ENCODE data around the gene KIF14.

The KIF14 gene

GRCh38 chr1:200658037-200658818 lies 37.7 kb upstream of the KIF14 start:
- H3K4me1 ChIP-seq (ENCODE audit: control insufficient read depth, low read length) = no peaks in the 10 kb centered on the region
- H4K20me1 ChIP-seq (ENCODE audit: control insufficient read depth, insufficient read depth, low read depth, low read length) = no peaks in the 10 kb centered on the region
- H3K9me2 ChIP-seq (replicated peaks; ENCODE audit: control insufficient read depth, low read length) = no peaks in the 10 kb centered on the region
- H3K4me2 ChIP-seq (ENCODE audit: low read length) = no peak overlapping the region
- no peaks in the 10 kb centered on the region for H3F3A ChIP-seq (ENCODE audit: control insufficient read depth, insufficient read depth)
- H3K9me3 ChIP-seq (ENCODE audit: control insufficient read depth, insufficient read depth, low read length) = no peaks in the 10 kb centered on the region
- H3K27me3 ChIP-seq (ENCODE audit: control insufficient read depth, low read length) = no peaks in the 10 kb centered on the region
- peaks cover 22% of the 10 kb centered on the region for H3K36me3 ChIP-seq (ENCODE audit: control insufficient read depth, low read length)
- H3K4me3 ChIP-seq (ENCODE audit: low read length) = no peak overlapping the region
- H3K27ac ChIP-seq (ENCODE audit: low read depth, low read length) = no peak overlapping the region
- H3K79me2 ChIP-seq (ENCODE audit: control insufficient read depth, low read length) = no peaks in the 10 kb centered on the region
- TF ChIP-seq, protein P1, sequence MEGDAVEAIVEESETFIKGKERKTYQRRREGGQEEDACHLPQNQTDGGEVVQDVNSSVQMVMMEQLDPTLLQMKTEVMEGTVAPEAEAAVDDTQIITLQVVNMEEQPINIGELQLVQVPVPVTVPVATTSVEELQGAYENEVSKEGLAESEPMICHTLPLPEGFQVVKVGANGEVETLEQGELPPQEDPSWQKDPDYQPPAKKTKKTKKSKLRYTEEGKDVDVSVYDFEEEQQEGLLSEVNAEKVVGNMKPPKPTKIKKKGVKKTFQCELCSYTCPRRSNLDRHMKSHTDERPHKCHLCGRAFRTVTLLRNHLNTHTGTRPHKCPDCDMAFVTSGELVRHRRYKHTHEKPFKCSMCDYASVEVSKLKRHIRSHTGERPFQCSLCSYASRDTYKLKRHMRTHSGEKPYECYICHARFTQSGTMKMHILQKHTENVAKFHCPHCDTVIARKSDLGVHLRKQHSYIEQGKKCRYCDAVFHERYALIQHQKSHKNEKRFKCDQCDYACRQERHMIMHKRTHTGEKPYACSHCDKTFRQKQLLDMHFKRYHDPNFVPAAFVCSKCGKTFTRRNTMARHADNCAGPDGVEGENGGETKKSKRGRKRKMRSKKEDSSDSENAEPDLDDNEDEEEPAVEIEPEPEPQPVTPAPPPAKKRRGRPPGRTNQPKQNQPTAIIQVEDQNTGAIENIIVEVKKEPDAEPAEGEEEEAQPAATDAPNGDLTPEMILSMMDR (IDR thresholded peaks at IDR 0.05; ENCODE audit: low read depth, low read length, poor library complexity, severe bottlenecking) = no peak
- TF ChIP-seq EZH2phosphoT487 (IDR thresholded peaks at IDR 0.05; ENCODE audit: borderline replicate concordance, low read length) = no peak

DNA sequence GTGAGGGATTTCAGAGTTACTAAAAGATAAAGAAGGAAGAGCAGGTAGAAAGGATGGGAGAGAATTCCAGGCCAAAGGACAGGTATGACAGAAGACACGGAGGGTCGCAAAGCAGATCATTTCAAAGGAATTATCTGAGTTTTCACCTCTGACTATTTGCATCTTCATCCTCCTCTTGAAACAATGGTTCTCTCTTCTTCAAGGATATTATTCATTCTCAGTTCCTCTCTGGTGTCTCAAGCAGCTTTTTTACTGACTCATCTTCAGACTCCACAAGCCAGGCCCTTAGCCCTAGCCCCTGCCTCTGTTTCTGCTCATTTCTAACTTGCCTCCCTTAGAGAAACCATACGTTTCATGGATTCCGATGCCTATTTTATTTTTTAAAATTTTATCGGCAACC lies 34.1 kb upstream of the KIF14 start:
- Histone ChIP-seq H3K4me1 (ENCODE audit: control insufficient read depth, low read length) (no peaks in the 10 kb centered on the region), H3F3A (ENCODE audit: control insufficient read depth, insufficient read depth) (no peaks in the 10 kb centered on the region), H3K9me3 (ENCODE audit: control insufficient read depth, insufficient read depth, low read length) (no peaks in the 10 kb centered on the region), H4K20me1 (ENCODE audit: control insufficient read depth, insufficient read depth, low read depth, low read length) (no peaks in the 10 kb centered on the region), H3K4me3 (ENCODE audit: low read length) (no peak overlapping the region), H3K27me3 (ENCODE audit: control insufficient read depth, low read length) (no peaks in the 10 kb centered on the region), H3K79me2 (ENCODE audit: control insufficient read depth, low read length) (no peaks in the 10 kb centered on the region), H3K36me3 (ENCODE audit: control insufficient read depth, low read length) (peaks cover 7% of the 10 kb centered on the region; the same call in 1 of the 2 replicates), H3K9me2 (replicated peaks; ENCODE audit: control insufficient read depth, low read length) (no peaks in the 10 kb centered on the region), H3K4me2 (ENCODE audit: low read length) (no peak overlapping the region), H3K27ac (ENCODE audit: low read depth, low read length) (no peak overlapping the region)
- TF ChIP-seq, protein P1 (IDR thresholded peaks at IDR 0.05; ENCODE audit: low read depth, low read length, poor library complexity, severe bottlenecking) = no peak
- no peak for TF ChIP-seq EZH2phosphoT487 (IDR thresholded peaks at IDR 0.05; ENCODE audit: borderline replicate concordance, low read length)

DNA sequence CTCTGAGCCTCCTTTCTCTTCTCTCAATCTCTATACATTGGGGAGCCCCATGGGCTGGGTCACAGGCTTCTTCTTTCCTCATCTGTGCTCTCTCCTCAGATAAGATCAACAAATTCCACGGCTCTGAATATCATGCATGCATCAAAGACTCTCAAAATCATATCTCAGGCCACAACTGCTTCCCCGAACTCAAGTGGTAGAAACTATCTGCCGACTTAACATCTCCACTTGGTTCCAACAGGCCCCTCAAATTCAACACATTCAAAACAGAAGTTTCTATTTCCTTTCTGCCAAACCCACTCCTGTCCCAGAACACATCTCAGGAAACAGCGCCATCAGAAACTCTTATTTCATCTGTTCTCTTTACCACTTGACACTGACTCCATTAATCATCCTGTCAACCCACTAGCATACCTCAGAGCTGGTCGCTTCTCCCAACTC lies 32.5 kb upstream of the KIF14 start:
- Histone ChIP-seq H3K27ac (ENCODE audit: low read depth, low read length) (no peak overlapping the region), H3K79me2 (ENCODE audit: control insufficient read depth, low read length) (no peaks in the 10 kb centered on the region), H3K9me2 (replicated peaks; ENCODE audit: control insufficient read depth, low read length) (no peaks in the 10 kb centered on the region), H3K27me3 (ENCODE audit: control insufficient read depth, low read length) (no peaks in the 10 kb centered on the region), H3F3A (ENCODE audit: control insufficient read depth, insufficient read depth) (no peaks in the 10 kb centered on the region), H3K9me3 (ENCODE audit: control insufficient read depth, insufficient read depth, low read length) (no peaks in the 10 kb centered on the region), H3K36me3 (ENCODE audit: control insufficient read depth, low read length) (peaks cover 8% of the 10 kb centered on the region; the same call in 1 of the 2 replicates), H4K20me1 (ENCODE audit: control insufficient read depth, insufficient read depth, low read depth, low read length) (no peaks in the 10 kb centered on the region), H3K4me1 (ENCODE audit: control insufficient read depth, low read length) (no peaks in the 10 kb centered on the region), H3K4me3 (ENCODE audit: low read length) (no peak overlapping the region), H3K4me2 (ENCODE audit: low read length) (no peak overlapping the region)
- TF ChIP-seq EZH2phosphoT487 (IDR thresholded peaks at IDR 0.05; ENCODE audit: borderline replicate concordance, low read length) = no peak
- TF ChIP-seq, protein P1 (IDR thresholded peaks at IDR 0.05; ENCODE audit: low read depth, low read length, poor library complexity, severe bottlenecking) = no peak

All from DOHH2 (cell line).